Measurements from ENCODE around the gene ITGB7.

DNA sequence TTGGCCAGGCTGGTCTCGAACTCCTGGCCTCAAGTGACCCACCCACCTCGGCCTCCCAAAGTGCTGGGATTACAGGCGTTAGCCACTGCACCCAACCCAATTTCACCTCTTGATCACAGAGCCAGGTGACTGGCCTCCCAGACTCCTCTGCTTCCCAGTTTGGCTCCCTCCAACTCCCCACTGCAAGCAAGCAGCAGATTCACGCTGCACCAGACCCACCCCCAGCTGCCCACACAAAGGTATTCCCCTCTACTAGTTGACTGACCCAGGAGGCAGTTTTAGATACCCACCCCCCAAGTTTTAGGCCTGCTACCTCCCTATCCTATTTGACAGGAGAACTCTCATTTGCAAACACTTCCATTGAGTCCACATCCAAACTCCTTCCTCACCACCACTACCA lies 19.8 kb upstream of the ITGB7 start:
- TF ChIP-seq, protein P1, sequence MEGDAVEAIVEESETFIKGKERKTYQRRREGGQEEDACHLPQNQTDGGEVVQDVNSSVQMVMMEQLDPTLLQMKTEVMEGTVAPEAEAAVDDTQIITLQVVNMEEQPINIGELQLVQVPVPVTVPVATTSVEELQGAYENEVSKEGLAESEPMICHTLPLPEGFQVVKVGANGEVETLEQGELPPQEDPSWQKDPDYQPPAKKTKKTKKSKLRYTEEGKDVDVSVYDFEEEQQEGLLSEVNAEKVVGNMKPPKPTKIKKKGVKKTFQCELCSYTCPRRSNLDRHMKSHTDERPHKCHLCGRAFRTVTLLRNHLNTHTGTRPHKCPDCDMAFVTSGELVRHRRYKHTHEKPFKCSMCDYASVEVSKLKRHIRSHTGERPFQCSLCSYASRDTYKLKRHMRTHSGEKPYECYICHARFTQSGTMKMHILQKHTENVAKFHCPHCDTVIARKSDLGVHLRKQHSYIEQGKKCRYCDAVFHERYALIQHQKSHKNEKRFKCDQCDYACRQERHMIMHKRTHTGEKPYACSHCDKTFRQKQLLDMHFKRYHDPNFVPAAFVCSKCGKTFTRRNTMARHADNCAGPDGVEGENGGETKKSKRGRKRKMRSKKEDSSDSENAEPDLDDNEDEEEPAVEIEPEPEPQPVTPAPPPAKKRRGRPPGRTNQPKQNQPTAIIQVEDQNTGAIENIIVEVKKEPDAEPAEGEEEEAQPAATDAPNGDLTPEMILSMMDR (IDR thresholded peaks at IDR 0.05; ENCODE audit: insufficient read depth, low read length) = no peak
- TF ChIP-seq POLR2AphosphoS5 (IDR thresholded peaks at IDR 0.05; ENCODE audit: low read depth) = no peak
